Panc1 (cell line): Measurements from ENCODE around the gene THUMPD3.

Experiments
- CTCF ChIP-seq: fragments of 450-650 bp; IDR thresholded peaks from 2 replicates; pipeline ENCODE4 v1.5.1; 2017; ENCODE audit warnings: mild to moderate bottlenecking
- POLR2AphosphoS5 ChIP-seq: IDR thresholded peaks from 2 replicates; pipeline ENCODE4 v1.6.1; 2012; ENCODE audit warnings: mild to moderate bottlenecking, low read depth, low read length, moderate library complexity
- REST ChIP-seq, 2 experiments: IDR thresholded peaks; 2 replicates each; pipeline ENCODE4 v1.6.1; 2011 to 2012; ENCODE audit warnings: low read depth in 2 of 2, control low read depth in 1 of 2, low read length in 1 of 2, mild to moderate bottlenecking in 1 of 2, moderate library complexity in 1 of 2; ENCODE audit not compliant: insufficient read depth in 1 of 2
- SIN3A ChIP-seq: IDR thresholded peaks from 2 replicates; pipeline ENCODE4 v1.6.1; 2012; ENCODE audit warnings: low read depth, mild to moderate bottlenecking, low read length, moderate library complexity, borderline replicate concordance; ENCODE audit not compliant: insufficient read depth
- TCF7L2 ChIP-seq: IDR thresholded peaks from 2 replicates; pipeline ENCODE4 v1.6.1; 2011; ENCODE audit warnings: mild to moderate bottlenecking, low read depth, low read length, inconsistent platforms

GRCh38 chr3:9412293-9412692, 49.4 kb downstream of the THUMPD3 start:
- no peak for TF ChIP-seq POLR2AphosphoS5
- no peak for TF ChIP-seq CTCF
- TF ChIP-seq TCF7L2: no peak
- no peak for TF ChIP-seq REST (IDR thresholded peaks at IDR 0.05; ENCODE audit: insufficient read depth in 1 of 2, low read depth in 2 of 2, low read length in 1 of 2)
- no peak for TF ChIP-seq SIN3A
